ENCODE measurements around the gene URB1.

DNA sequence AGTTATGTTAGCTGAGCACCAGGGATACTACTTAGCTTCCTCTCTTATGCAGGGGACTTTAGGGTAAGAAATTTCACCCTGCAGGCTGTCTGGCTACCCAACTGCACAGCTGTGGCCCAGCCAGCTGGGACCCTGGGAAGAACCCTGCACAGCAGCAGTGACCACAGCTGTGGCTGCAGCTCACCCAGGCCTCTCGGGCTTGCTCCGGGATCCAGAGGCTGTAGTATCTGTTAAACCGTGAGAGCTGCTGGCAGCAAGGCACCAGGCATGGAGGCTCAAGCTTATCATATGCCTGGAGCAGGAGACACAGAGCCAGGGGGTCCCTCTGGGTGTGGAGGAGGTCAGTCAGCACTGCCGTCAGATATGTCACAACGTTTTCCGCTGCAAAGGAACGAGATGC, 40.3 kb downstream of the URB1 start:
- no peak for TF ChIP-seq POLR2A (IDR thresholded peaks at IDR 0.05)
- no peak for TF ChIP-seq CTCF (IDR thresholded peaks at IDR 0.05)

Data from Peyer's patch (tissue), 4 donors.